Measurements from ENCODE around the gene TMEM106A. TPM values are rescaled to one million over a fixed set of nuclear protein-coding genes. Genes with fewer than 3 reads are reported as not detected.
A peak's percentile ranks its signal among the peaks of the same experiment; 100 is the strongest.

The TMEM106A gene
- total and polyA plus RNA-seq, 2 of the 13 experiments (the other 11 are each of a cell fraction or from before 2014, with no cell fraction given) = 16.9 to 35.9 TPM

DNA sequence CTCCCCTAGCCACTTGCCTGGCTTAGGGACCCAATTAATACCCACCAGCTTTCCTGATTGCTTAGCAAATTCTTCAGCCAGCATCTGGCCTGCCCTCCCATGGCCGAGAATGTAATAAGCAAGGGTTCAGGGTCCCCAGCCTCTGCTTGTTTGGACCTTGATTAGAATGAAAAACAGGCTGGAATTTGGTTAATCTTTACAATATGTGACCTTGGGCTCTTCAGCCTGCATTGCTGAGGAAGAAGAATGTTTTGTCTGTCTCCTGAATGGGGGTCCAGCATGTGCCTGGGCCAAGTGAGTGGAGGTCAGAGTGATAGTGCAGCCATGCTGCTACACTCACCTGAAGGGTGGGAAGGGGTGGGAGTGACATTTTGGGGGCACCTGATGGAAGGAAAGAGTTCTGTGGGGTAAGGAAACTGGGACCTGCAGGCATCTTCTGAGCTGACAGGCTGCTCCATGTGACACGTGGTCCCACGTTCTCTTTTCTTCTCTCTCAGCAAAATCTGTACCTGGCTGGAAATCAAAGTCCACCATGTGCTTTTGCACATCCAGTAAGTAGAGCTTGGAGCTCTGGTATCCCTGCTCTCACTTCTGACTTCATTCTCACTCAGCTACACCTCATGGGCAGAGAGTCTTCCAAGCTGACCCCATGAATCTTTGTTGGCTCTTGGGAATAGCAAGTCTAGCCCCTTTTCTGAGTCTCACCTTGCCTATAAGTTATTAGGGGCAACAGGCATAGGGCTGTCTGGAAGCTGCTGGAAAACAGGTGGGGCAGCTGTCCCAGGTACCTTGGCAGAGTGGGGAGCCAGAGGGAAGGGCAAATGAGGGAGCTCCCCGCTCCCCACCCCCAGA is 5.3 kb downstream of the TMEM106A start (continued):
- TF ChIP-seq ZFAT (CRISPR knock-in tag; conservative IDR thresholded peaks at IDR 0.05) = no peak
- peak; percentile 65 for TF ChIP-seq GMEB1 (CRISPR knock-in tag; IDR thresholded peaks at IDR 0.05; ENCODE audit: borderline replicate concordance)
- TF ChIP-seq, protein P1, sequence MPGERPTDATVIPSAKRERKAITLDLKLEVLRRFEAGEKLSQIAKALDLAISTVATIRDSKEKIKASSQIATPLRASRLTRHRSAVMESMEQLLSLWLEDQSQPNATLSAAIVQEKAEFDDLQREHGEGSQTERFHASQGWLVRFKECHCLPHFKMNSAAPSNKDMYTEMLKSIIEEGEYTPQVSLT (CRISPR knock-in tag; IDR thresholded peaks at IDR 0.05; ENCODE audit: borderline replicate concordance, low read depth) = no peak
- peak; percentile 90 for TF ChIP-seq ZMAT3 (CRISPR knock-in tag; conservative IDR thresholded peaks at IDR 0.05)
- TF ChIP-seq TCF7 (IDR thresholded peaks at IDR 0.05; ENCODE audit: low read depth) = no peak
- no peak; the same call in 1 of the 2 replicates for TF ChIP-seq ZFP1 (CRISPR knock-in tag; IDR thresholded peaks at IDR 0.05)
- peak; percentile 46; the same call in 1 of the 2 replicates for TF ChIP-seq THRA (CRISPR knock-in tag; IDR thresholded peaks at IDR 0.05; ENCODE audit: borderline replicate concordance)
- TF ChIP-seq SAFB2 (CRISPR knock-in tag; IDR thresholded peaks at IDR 0.05; ENCODE audit: borderline replicate concordance, low read depth) = 0 out of 2 replicates have a peak, but pooled peaks have one; percentile 43
- TF ChIP-seq MNT (IDR thresholded peaks at IDR 0.05) = peak; percentile 95
- peak; percentile 91; the same call in 1 of the 2 replicates for TF ChIP-seq ZNF563 (CRISPR knock-in tag; IDR thresholded peaks at IDR 0.05)
- TF ChIP-seq, protein P2, sequence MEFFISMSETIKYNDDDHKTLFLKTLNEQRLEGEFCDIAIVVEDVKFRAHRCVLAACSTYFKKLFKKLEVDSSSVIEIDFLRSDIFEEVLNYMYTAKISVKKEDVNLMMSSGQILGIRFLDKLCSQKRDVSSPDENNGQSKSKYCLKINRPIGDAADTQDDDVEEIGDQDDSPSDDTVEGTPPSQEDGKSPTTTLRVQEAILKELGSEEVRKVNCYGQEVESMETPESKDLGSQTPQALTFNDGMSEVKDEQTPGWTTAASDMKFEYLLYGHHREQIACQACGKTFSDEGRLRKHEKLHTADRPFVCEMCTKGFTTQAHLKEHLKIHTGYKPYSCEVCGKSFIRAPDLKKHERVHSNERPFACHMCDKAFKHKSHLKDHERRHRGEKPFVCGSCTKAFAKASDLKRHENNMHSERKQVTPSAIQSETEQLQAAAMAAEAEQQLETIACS (CRISPR knock-in tag; IDR thresholded peaks at IDR 0.05) = no peak
- peak; percentile 66 for TF ChIP-seq ZNF232 (CRISPR knock-in tag; IDR thresholded peaks at IDR 0.05; ENCODE audit: borderline replicate concordance)
- no peak for TF ChIP-seq ZNF777 (CRISPR knock-in tag; IDR thresholded peaks at IDR 0.05)
- no peak for TF ChIP-seq ZNF33A (CRISPR knock-in tag; IDR thresholded peaks at IDR 0.05; ENCODE audit: borderline replicate concordance)
- peak; percentile 87 for TF ChIP-seq KDM5B (CRISPR knock-in tag; IDR thresholded peaks at IDR 0.05; ENCODE audit: borderline replicate concordance)
- no peak; the same call in none of the 2 replicates for TF ChIP-seq TSC22D2 (CRISPR knock-in tag; IDR thresholded peaks at IDR 0.05; ENCODE audit: borderline replicate concordance)
- TF ChIP-seq SALL2 (CRISPR knock-in tag; IDR thresholded peaks at IDR 0.05) = 0 out of 2 replicates have a peak, but pooled peaks have one; percentile 65
- TF ChIP-seq BATF2 (CRISPR knock-in tag; IDR thresholded peaks at IDR 0.05) = no peak; the same call in 1 of the 2 replicates

Measured in HepG2 (cell line).